Activated CD8-positive, alpha-beta T cell treated with anti-CD3 and anti-CD28 coated beads for 36 hours (primary cell): ENCODE results near the gene ERCC4. TPM values are rescaled to one million over a fixed set of nuclear protein-coding genes. Genes with fewer than 3 reads are reported as not detected.

Source experiments
- ATAC-seq: fragments of 200-7000 bp; cut with Tn5 transposase; one replicate; pipeline ENCODE4 v1.10.0; 2021; ENCODE audit warnings: mild to moderate bottlenecking, moderate library complexity
- CTCF ChIA-PET: fragments of 350-600 bp; sonication (Branson Sonifier 250); formaldehyde crosslinking; loops from one replicate; lab custom pipeline; 2021; ENCODE audit warnings: antibody characterized with exemption; lab: Charles Lee
- POLR2A ChIA-PET: fragments of 350-600 bp; sonication (Branson Sonifier 250); formaldehyde crosslinking; loops from one replicate; lab custom pipeline; 2021; ENCODE audit warnings: antibody characterized with exemption; lab: Charles Lee
- DNase-seq: peaks from one replicate; pipeline ENCODE4 v3.0.0-alpha.2; 2020
- H3K27ac Mint-ChIP-seq: one replicate; pipeline ENCODE4 v1.8.0; 2021; ENCODE audit warnings: mild to moderate bottlenecking, mixed read lengths
- H3K27me3 Mint-ChIP-seq: one replicate; pipeline ENCODE4 v1.8.0; 2021; ENCODE audit warnings: mixed read lengths
- H3K36me3 Mint-ChIP-seq: one replicate; pipeline ENCODE4 v1.8.0; 2021; ENCODE audit warnings: low read depth, mixed read lengths
- H3K4me1 Mint-ChIP-seq: one replicate; pipeline ENCODE4 v1.8.0; 2021; ENCODE audit warnings: low read depth, mixed read lengths
- H3K4me3 Mint-ChIP-seq: one replicate; pipeline ENCODE4 v1.8.0; 2021; ENCODE audit warnings: mild to moderate bottlenecking, moderate library complexity, mixed read lengths
- H3K9me3 Mint-ChIP-seq: one replicate; pipeline ENCODE4 v1.8.0; 2021; ENCODE audit warnings: mixed read lengths
- intact Hi-C: fragments of 100-400 bp; cut with micrococcal nuclease; formaldehyde crosslinking; loops from one replicate; pipeline ENCODE4 v1.10.0; 2022
- total RNA-seq, 2 experiments: library from RNA; stranded (reverse); gene quantifications; one replicate each; pipeline ENCODE4 v1.2.3, GENCODE V29; 2021
- TF ChIP-seq, protein P1 (sequence below): fragments of 200-600 bp; IDR thresholded peaks from one replicate; pipeline ENCODE4 v1.8.0; 2022; ENCODE audit warnings: antibody characterized with exemption, mild to moderate bottlenecking

Gene ERCC4
- total RNA-seq, 2 experiments from 2014 or later: 6.2 to 13.3 TPM

- ChIA-PET POLR2A (no interaction called here), CTCF (interaction anchor here (1.3 kb wide), 1 partner anchor 9 kb away, joined by 5 read pairs; no protein-coding TSS in a partner anchor)
- Mint-ChIP-seq H3K36me3 (no peaks in the 10 kb centered on the region), H3K4me1 (no peaks in the 10 kb centered on the region), H3K27me3 (peaks cover 19% of the 10 kb centered on the region), H3K4me3 (no peak overlapping the region), H3K9me3 (no peaks in the 10 kb centered on the region), H3K27ac (no peak overlapping the region)
- no peak for DNase-seq
- ATAC-seq: no peak
- intact Hi-C loops: no loop called here
- TF ChIP-seq, protein P1, sequence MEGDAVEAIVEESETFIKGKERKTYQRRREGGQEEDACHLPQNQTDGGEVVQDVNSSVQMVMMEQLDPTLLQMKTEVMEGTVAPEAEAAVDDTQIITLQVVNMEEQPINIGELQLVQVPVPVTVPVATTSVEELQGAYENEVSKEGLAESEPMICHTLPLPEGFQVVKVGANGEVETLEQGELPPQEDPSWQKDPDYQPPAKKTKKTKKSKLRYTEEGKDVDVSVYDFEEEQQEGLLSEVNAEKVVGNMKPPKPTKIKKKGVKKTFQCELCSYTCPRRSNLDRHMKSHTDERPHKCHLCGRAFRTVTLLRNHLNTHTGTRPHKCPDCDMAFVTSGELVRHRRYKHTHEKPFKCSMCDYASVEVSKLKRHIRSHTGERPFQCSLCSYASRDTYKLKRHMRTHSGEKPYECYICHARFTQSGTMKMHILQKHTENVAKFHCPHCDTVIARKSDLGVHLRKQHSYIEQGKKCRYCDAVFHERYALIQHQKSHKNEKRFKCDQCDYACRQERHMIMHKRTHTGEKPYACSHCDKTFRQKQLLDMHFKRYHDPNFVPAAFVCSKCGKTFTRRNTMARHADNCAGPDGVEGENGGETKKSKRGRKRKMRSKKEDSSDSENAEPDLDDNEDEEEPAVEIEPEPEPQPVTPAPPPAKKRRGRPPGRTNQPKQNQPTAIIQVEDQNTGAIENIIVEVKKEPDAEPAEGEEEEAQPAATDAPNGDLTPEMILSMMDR: no peak
Observed at GRCh38 chr16:13912891-13913290, 7.1 kb upstream of the ERCC4 start.

- ATAC-seq (no peak), DNase-seq (no peak)
- Mint-ChIP-seq H3K36me3 (no peaks in the 10 kb centered on the region), H3K4me1 (no peaks in the 10 kb centered on the region), H3K27me3 (peaks cover 13% of the 10 kb centered on the region), H3K9me3 (no peaks in the 10 kb centered on the region), H3K27ac (no peak overlapping the region), H3K4me3 (no peak overlapping the region)
- TF ChIP-seq, protein P1: no peak
- intact Hi-C loops: no loop called here
- CTCF ChIA-PET: interaction anchor here (1.2 to 1.3 kb wide), 2 partner anchors 9 to 10 kb away, joined by 5 read pairs; no protein-coding TSS in a partner anchor
- POLR2A ChIA-PET: no interaction called here
Observed at GRCh38 chr16:13913374-13914292, 6.3 kb upstream of the ERCC4 start.

DNA sequence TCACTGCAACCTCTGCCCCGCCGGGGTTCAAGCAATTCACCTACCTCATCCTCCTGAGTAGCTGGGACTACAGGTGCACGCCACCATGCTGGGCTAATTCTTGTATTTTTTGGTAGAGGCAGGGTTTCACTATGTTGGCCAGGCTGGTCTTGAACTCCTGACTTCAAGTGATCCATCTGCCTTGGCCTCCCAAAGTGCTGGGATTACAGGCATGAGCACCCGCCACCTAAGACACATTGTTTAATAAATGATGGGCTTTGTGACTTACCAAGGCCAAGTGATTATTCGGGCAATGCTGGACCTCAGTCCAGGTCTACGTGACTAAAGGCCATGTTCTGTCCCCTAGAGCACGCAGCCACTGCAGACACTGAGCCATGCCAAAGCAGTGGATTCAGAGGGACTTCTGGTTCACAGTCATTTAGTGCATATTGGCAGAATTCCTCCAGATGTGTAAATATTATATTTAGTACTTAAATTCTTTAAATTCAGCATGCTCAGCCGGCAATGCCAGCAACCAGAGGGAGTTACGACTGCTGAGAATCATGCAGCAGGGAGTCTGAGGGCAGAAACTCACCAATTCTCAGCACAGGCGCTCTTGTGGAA is 4.8 kb upstream of the ERCC4 start:
- Mint-ChIP-seq H3K27ac (no peak overlapping the region), H3K9me3 (no peaks in the 10 kb centered on the region), H3K4me3 (no peak overlapping the region), H3K27me3 (peaks cover 10% of the 10 kb centered on the region), H3K4me1 (peaks cover 4% of the 10 kb centered on the region), H3K36me3 (no peaks in the 10 kb centered on the region)
- TF ChIP-seq, protein P1: no peak
- intact Hi-C loops: no loop called here
- no peak for ATAC-seq
- CTCF ChIA-PET: interaction anchor here (1.2 to 1.6 kb wide), 2 partner anchors 8 to 49 kb away, joined by 5 read pairs; no protein-coding TSS in a partner anchor
- DNase-seq: no peak
- POLR2A ChIA-PET: no interaction called here

- TF ChIP-seq, protein P1: peak; percentile 92
- Mint-ChIP-seq H3K36me3 (peaks cover 4% of the 10 kb centered on the region), H3K27ac (peak overlapping the region; percentile 84), H3K9me3 (no peaks in the 10 kb centered on the region), H3K4me1 (peaks cover 18% of the 10 kb centered on the region), H3K4me3 (peak overlapping the region; percentile 93), H3K27me3 (peaks cover 3% of the 10 kb centered on the region)
- intact Hi-C loops: no loop called here
- ATAC-seq (peak; percentile 10), DNase-seq (peak; percentile 23)
- CTCF ChIA-PET: interaction anchor here (0.7 to 6.8 kb wide), 36 partner anchors 8 to 1824 kb away, joined by 3 to 74 read pairs (median 4); no protein-coding TSS in a partner anchor
- POLR2A ChIA-PET: interaction anchor here (0.7 kb wide), 1 partner anchor 382 kb away, joined by 3 read pairs; no protein-coding TSS in a partner anchor
Observed at GRCh38 chr16:13919330-13919682, 648 bp upstream of the ERCC4 start.
